Neural progenitor cell (in vitro differentiated cells): ENCODE results near the gene NLGN4X. TPM values are rescaled to one million over a fixed set of nuclear protein-coding genes. Genes with fewer than 3 reads are reported as not detected.

ENCODE experiments used
- DNase-seq: peaks from one replicate; pipeline ENCODE4 v3.0.0-alpha.2; 2016; ENCODE audit warnings: low spot score
- H2AFZ ChIP-seq: fragments of 200-600 bp; sonication (generic); replicated peaks from 2 replicates; pipeline ENCODE4 v1.6.1; 2016; ENCODE audit warnings: antibody characterized with exemption
- H3F3A ChIP-seq: fragments of 200-600 bp; sonication (generic); 2 replicates; pipeline ENCODE4 v1.6.1; 2016; ENCODE audit warnings: antibody characterized with exemption, low read depth
- H3K27ac ChIP-seq: fragments of 200-600 bp; sonication (generic); 2 replicates; pipeline ENCODE4 v1.5.1; 2016; ENCODE audit warnings: mild to moderate bottlenecking
- H3K27me3 ChIP-seq: fragments of 200-600 bp; sonication (generic); 2 replicates; pipeline ENCODE4 v1.6.1; 2016; ENCODE audit warnings: mild to moderate bottlenecking, moderate library complexity
- H3K36me3 ChIP-seq: fragments of 200-600 bp; sonication (generic); 2 replicates; pipeline ENCODE4 v1.5.1; 2016
- H3K4me1 ChIP-seq: fragments of 200-600 bp; sonication (generic); 2 replicates; pipeline ENCODE4 v1.6.1; 2016; ENCODE audit warnings: mixed run types
- H3K4me2 ChIP-seq: fragments of 200-600 bp; sonication (generic); 2 replicates; pipeline ENCODE4 v1.6.1; 2016
- H3K4me3 ChIP-seq: fragments of 200-600 bp; sonication (generic); 2 replicates; pipeline ENCODE4 v1.5.1; 2016
- H3K79me2 ChIP-seq: fragments of 200-600 bp; sonication (generic); 2 replicates; pipeline ENCODE4 v1.6.1; 2016; ENCODE audit warnings: low read depth
- H3K9ac ChIP-seq: fragments of 200-600 bp; sonication (generic); 2 replicates; pipeline ENCODE4 v1.6.1; 2016
- H3K9me3 ChIP-seq: fragments of 200-600 bp; sonication (generic); 2 replicates; pipeline ENCODE4 v1.5.1; 2016; ENCODE audit warnings: low read depth
- H4K20me1 ChIP-seq: fragments of 200-600 bp; sonication (generic); 2 replicates; pipeline ENCODE4 v1.6.1; 2016; ENCODE audit warnings: low read depth
- H3K27ac Mint-ChIP-seq: 3 replicates; pipeline ENCODE4 v1.8.0; 2021; ENCODE audit warnings: mixed read lengths
- H3K27me3 Mint-ChIP-seq: 2 replicates; pipeline ENCODE4 v1.8.0; 2022; ENCODE audit warnings: low read depth, mild to moderate bottlenecking, inconsistent platforms, moderate library complexity, mixed read lengths; ENCODE audit not compliant: insufficient read depth
- H3K36me3 Mint-ChIP-seq: 3 replicates; pipeline ENCODE4 v1.8.0; 2021; ENCODE audit warnings: mixed read lengths
- H3K4me1 Mint-ChIP-seq: 3 replicates; pipeline ENCODE4 v1.8.0; 2021; ENCODE audit warnings: mixed read lengths
- H3K4me3 Mint-ChIP-seq: 3 replicates; pipeline ENCODE4 v1.8.0; 2021; ENCODE audit warnings: mild to moderate bottlenecking, moderate library complexity, mixed read lengths
- H3K9me3 Mint-ChIP-seq: 3 replicates; pipeline ENCODE4 v1.8.0; 2020; ENCODE audit warnings: mixed read lengths
- CTCF ChIP-seq: fragments of 200-600 bp; sonication (generic); IDR thresholded peaks from 2 replicates; pipeline ENCODE4 v1.5.1; 2017; ENCODE audit warnings: antibody characterized with exemption, mild to moderate bottlenecking
- EZH2 ChIP-seq: fragments of 200-600 bp; sonication (generic); IDR thresholded peaks from 2 replicates; pipeline ENCODE4 v1.6.1; 2017; ENCODE audit warnings: antibody characterized with exemption, mild to moderate bottlenecking, moderate library complexity
- EZH2phosphoT487 ChIP-seq: fragments of 200-600 bp; sonication (generic); IDR thresholded peaks from 2 replicates; pipeline ENCODE4 v1.6.1; 2017; ENCODE audit warnings: antibody characterized with exemption
- total RNA-seq: library from RNA; depleted of rRNA; stranded (reverse); fragments of >200 nt; gene quantifications from 2 replicates; pipeline ENCODE4 v1.2.3, GENCODE V29; 2015; ENCODE audit warnings: low replicate concordance

NLGN4X gene
- total RNA-seq, 1 donor from 2014 or later = 10.1 TPM

GRCh38 chrX:6004529-6004928 is 224.1 kb downstream of the NLGN4X start:
- H3K9me3 Mint-ChIP-seq = peaks cover 14% of the 10 kb centered on the region
- Histone ChIP-seq H3K4me1 (no peaks in the 10 kb centered on the region), H3K4me2 (no peak overlapping the region), H3K36me3 (no peaks in the 10 kb centered on the region), H3F3A (no peaks in the 10 kb centered on the region), H3K79me2 (no peaks in the 10 kb centered on the region), H4K20me1 (no peaks in the 10 kb centered on the region), H3K27me3 (no peaks in the 10 kb centered on the region), H3K9me3 (no peaks in the 10 kb centered on the region), H3K27ac (no peak overlapping the region), H2AFZ (no peak overlapping the region), H3K9ac (no peak overlapping the region), H3K4me3 (no peak overlapping the region)
- no peak for TF ChIP-seq EZH2phosphoT487
- no peak for TF ChIP-seq CTCF
- TF ChIP-seq EZH2 = no peak
- no peak overlapping the region for H3K27ac Mint-ChIP-seq
- DNase-seq = no peak
- H3K27me3 Mint-ChIP-seq = no peaks in the 10 kb centered on the region
- peaks cover 17% of the 10 kb centered on the region for H3K4me1 Mint-ChIP-seq
- H3K36me3 Mint-ChIP-seq = peaks cover 26% of the 10 kb centered on the region
- no peak overlapping the region for H3K4me3 Mint-ChIP-seq

- Histone ChIP-seq H3K4me3 (no peak overlapping the region), H3K9ac (no peak overlapping the region), H3K4me1 (peaks cover 4% of the 10 kb centered on the region), H3F3A (no peaks in the 10 kb centered on the region), H3K9me3 (no peaks in the 10 kb centered on the region), H3K4me2 (no peak overlapping the region), H3K36me3 (no peaks in the 10 kb centered on the region), H3K27ac (no peak overlapping the region), H3K27me3 (no peaks in the 10 kb centered on the region), H3K79me2 (no peaks in the 10 kb centered on the region), H2AFZ (no peak overlapping the region), H4K20me1 (no peaks in the 10 kb centered on the region)
- peaks cover 34% of the 10 kb centered on the region for H3K4me1 Mint-ChIP-seq
- H3K4me3 Mint-ChIP-seq = no peak overlapping the region
- peaks cover 6% of the 10 kb centered on the region for H3K9me3 Mint-ChIP-seq
- TF ChIP-seq EZH2 = no peak
- no peak for TF ChIP-seq CTCF
- TF ChIP-seq EZH2phosphoT487 = no peak
- no peak overlapping the region for H3K27ac Mint-ChIP-seq
- no peaks in the 10 kb centered on the region for H3K27me3 Mint-ChIP-seq
- DNase-seq = no peak
- peaks cover 17% of the 10 kb centered on the region for H3K36me3 Mint-ChIP-seq
Measured at GRCh38 chrX:6002056-6002455, 226.6 kb downstream of the NLGN4X start.

DNA sequence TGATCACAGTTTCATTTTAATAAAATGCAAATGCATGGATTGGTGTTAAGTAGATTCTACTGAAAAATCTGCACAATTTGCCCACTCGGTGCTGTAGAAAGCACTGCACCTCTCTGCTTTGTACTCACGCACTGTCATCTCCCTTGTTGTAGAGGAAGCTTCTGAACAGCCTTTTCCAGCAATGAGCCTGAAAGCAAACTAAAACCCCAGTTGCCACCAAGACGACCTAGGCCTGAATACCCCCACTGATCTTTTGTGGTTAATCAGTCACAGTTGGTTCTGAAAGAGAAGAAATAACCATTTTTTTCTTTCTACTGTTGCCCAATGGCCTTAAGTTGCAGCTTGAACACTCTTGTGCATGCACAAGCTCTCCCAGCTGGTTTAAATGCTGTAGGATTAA is 229.8 kb downstream of the NLGN4X start:
- no peaks in the 10 kb centered on the region for H3K9me3 ChIP-seq
- no peak overlapping the region for H3K27ac ChIP-seq
- no peak overlapping the region for H3K4me3 ChIP-seq
- no peak for TF ChIP-seq EZH2
- TF ChIP-seq EZH2phosphoT487 = no peak
- TF ChIP-seq CTCF = no peak
- no peak overlapping the region for H3K4me2 ChIP-seq
- peak overlapping the region; percentile 33 for H3K4me3 Mint-ChIP-seq
- peak; percentile 10 for DNase-seq
- H3K4me1 Mint-ChIP-seq = peaks cover 49% of the 10 kb centered on the region
- H3K27me3 Mint-ChIP-seq = peaks cover 5% of the 10 kb centered on the region
- H3K9me3 Mint-ChIP-seq = peaks cover 6% of the 10 kb centered on the region
- no peaks in the 10 kb centered on the region for H4K20me1 ChIP-seq
- H3K36me3 Mint-ChIP-seq = peaks cover 15% of the 10 kb centered on the region
- H3K27ac Mint-ChIP-seq = peak overlapping the region; percentile 85
- H3F3A ChIP-seq = peaks cover 3% of the 10 kb centered on the region
- no peak overlapping the region for H2AFZ ChIP-seq
- no peaks in the 10 kb centered on the region for H3K79me2 ChIP-seq
- no peak overlapping the region for H3K9ac ChIP-seq
- peaks cover 7% of the 10 kb centered on the region for H3K4me1 ChIP-seq
- H3K27me3 ChIP-seq = no peaks in the 10 kb centered on the region
- no peaks in the 10 kb centered on the region for H3K36me3 ChIP-seq
